K562 (cell line): Measurements from ENCODE around the gene ZNF8. TPM values are rescaled to one million over a fixed set of nuclear protein-coding genes. Genes with fewer than 3 reads are reported as not detected.

Experiments used
- CHCHD3 ChIP-seq: fragments of 250-450 bp; sonication (Bioruptor Pico); IDR thresholded peaks from 2 replicates; pipeline ENCODE4 v2.1.2; 2022; ENCODE audit warnings: mild to moderate bottlenecking
- KAT7 ChIP-seq: sonication (generic); formaldehyde crosslinking; IDR thresholded peaks from 2 replicates; pipeline ENCODE4 v1.8.0; 2022; ENCODE audit warnings: missing genetic modification reagents, mild to moderate bottlenecking, borderline replicate concordance
- NEUROD1 ChIP-seq: fragments of 150-350 bp; IDR thresholded peaks from 2 replicates; pipeline ENCODE4 v1.6.1; 2014; ENCODE audit warnings: borderline replicate concordance, low read length, low read depth; ENCODE audit not compliant: partially characterized antibody
- PCBP2 ChIP-seq: fragments of 200-400 bp; formaldehyde crosslinking; IDR thresholded peaks from 2 replicates; pipeline ENCODE4 v1.6.1; 2018; ENCODE audit warnings: low read length, low read depth, mild to moderate bottlenecking, moderate library complexity; ENCODE audit not compliant: poor library complexity, severe bottlenecking
- SRSF7 ChIP-seq: fragments of 200-400 bp; formaldehyde crosslinking; optimal IDR thresholded peaks from 2 replicates; pipeline ENCODE3; 2017; ENCODE audit warnings: mild to moderate bottlenecking, low read depth, low read length
- SRSF9 ChIP-seq: fragments of 200-400 bp; formaldehyde crosslinking; IDR thresholded peaks from 2 replicates; pipeline ENCODE4 v1.6.1; 2017; ENCODE audit warnings: low read depth, low read length, borderline replicate concordance
- U2AF1 ChIP-seq: fragments of 200-400 bp; formaldehyde crosslinking; optimal IDR thresholded peaks from 2 replicates; pipeline ENCODE3; 2017; ENCODE audit warnings: mild to moderate bottlenecking, low read depth, low read length, moderate library complexity
- ZNF224 ChIP-seq: sonication (generic); formaldehyde crosslinking; IDR thresholded peaks from 2 replicates; pipeline ENCODE4 v1.8.0; 2022; ENCODE audit warnings: mild to moderate bottlenecking, missing genetic modification reagents
- ZNF239 ChIP-seq: fragments of 250-450 bp; sonication (Bioruptor Pico); IDR thresholded peaks from 2 replicates; pipeline ENCODE4 v1.4.0; 2020; ENCODE audit warnings: mild to moderate bottlenecking
- ZNF785 ChIP-seq: fragments of 250-450 bp; sonication (Bioruptor Pico); IDR thresholded peaks from 2 replicates; pipeline ENCODE4 v1.4.0; 2020; ENCODE audit warnings: mild to moderate bottlenecking
- polyA plus RNA-seq, 8 experiments: library from polyadenylated mRNA; depleted of rRNA in 4 of 8; stranded (reverse) in 5 of 8; unstranded in 3 of 8; fragments of >200 nt; fragmentation: Nextera tagmentation in 2 of 8; fragmentation: Illumina TruSeq in 1 of 8; extraction: Ambion mirVana in 2 of 8; extraction: Trizol in 1 of 8; gene quantifications; 2 replicates each; pipeline versions ENCODE4 v1.2.1 to v1.2.3, GENCODE V29; 2011 to 2014; ENCODE audit warnings: inconsistent platforms in 1 of 8, missing spikeins in 1 of 8
- total RNA-seq, 7 experiments: library from RNA; depleted of rRNA in 6 of 7; stranded (reverse); fragments of >200 nt in 6 of 7; fragmentation: Illumina TruSeq in 2 of 7; extraction: Trizol in 2 of 7; gene quantifications; 2 replicates each; pipeline versions ENCODE4 v1.2.1 to v1.2.3, GENCODE V29; 2011 to 2021; ENCODE audit warnings: low replicate concordance in 1 of 7
- TF ChIP-seq, protein P1 (sequence below): fragments of 200-600 bp; sonication (generic); IDR thresholded peaks from one replicate; pipeline ENCODE4 v1.6.1; 2012; ENCODE audit warnings: mild to moderate bottlenecking, low read depth, low read length, inconsistent platforms
- TF ChIP-seq, protein P2 (sequence below): sonication (generic); formaldehyde crosslinking; IDR thresholded peaks from 2 replicates; pipeline ENCODE4 v1.8.0; 2022; ENCODE audit warnings: missing genetic modification reagents, mild to moderate bottlenecking, borderline replicate concordance

The ZNF8 gene
- total and polyA plus RNA-seq, 9 of the 15 experiments (the other 6 are each of a cell fraction or from before 2014, with no cell fraction given), result 0.71 to 7.7 (median 4.7) TPM

DNA sequence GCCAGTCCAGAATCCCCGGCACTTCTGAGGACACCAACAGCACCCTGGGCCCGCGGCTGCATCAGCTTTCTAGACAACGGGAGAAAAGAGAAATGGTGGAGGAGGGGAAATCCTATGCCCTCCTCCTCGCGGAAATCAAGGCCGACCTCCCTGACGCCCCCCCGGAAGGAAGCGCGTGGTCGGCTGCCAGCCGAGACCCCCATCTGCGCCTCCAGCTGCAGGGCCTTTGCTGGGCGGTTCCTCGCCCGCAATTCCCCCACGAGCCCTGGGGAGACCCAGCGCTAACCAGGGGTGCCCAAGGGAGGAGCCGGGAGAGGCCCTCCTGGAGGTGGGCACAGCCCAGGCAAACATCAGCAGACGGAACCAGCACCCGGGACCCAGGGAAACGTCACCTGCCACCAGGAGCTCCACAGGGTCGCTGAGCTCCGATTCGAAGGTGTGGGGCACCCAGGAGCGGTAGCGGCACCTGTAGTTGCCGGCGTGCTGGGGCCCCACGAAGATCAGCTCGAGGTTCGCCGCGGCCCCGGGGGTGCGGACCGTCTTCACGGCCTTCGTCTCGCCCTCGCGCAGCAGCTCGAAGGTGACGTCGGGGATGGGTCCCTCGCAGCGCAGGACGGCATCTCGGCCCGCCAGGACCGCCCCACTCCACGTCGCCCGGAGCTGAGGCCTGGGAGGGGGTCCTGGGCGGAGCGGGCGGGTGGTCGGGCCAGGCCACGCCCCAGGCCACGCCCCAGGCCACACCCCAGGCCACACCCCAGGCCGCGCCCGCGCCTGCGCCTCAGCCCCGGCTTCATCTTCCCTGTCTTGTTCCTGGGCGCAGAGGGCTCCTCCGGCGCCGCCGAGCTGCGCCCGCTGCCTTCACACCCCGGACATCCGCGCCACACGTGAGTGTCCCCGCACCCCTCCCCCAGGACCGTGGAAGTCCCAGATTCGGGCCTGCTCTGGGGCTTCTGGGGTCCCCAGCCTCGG lies 68.5 kb downstream of the ZNF8 start (continued):
- TF ChIP-seq, protein P1, sequence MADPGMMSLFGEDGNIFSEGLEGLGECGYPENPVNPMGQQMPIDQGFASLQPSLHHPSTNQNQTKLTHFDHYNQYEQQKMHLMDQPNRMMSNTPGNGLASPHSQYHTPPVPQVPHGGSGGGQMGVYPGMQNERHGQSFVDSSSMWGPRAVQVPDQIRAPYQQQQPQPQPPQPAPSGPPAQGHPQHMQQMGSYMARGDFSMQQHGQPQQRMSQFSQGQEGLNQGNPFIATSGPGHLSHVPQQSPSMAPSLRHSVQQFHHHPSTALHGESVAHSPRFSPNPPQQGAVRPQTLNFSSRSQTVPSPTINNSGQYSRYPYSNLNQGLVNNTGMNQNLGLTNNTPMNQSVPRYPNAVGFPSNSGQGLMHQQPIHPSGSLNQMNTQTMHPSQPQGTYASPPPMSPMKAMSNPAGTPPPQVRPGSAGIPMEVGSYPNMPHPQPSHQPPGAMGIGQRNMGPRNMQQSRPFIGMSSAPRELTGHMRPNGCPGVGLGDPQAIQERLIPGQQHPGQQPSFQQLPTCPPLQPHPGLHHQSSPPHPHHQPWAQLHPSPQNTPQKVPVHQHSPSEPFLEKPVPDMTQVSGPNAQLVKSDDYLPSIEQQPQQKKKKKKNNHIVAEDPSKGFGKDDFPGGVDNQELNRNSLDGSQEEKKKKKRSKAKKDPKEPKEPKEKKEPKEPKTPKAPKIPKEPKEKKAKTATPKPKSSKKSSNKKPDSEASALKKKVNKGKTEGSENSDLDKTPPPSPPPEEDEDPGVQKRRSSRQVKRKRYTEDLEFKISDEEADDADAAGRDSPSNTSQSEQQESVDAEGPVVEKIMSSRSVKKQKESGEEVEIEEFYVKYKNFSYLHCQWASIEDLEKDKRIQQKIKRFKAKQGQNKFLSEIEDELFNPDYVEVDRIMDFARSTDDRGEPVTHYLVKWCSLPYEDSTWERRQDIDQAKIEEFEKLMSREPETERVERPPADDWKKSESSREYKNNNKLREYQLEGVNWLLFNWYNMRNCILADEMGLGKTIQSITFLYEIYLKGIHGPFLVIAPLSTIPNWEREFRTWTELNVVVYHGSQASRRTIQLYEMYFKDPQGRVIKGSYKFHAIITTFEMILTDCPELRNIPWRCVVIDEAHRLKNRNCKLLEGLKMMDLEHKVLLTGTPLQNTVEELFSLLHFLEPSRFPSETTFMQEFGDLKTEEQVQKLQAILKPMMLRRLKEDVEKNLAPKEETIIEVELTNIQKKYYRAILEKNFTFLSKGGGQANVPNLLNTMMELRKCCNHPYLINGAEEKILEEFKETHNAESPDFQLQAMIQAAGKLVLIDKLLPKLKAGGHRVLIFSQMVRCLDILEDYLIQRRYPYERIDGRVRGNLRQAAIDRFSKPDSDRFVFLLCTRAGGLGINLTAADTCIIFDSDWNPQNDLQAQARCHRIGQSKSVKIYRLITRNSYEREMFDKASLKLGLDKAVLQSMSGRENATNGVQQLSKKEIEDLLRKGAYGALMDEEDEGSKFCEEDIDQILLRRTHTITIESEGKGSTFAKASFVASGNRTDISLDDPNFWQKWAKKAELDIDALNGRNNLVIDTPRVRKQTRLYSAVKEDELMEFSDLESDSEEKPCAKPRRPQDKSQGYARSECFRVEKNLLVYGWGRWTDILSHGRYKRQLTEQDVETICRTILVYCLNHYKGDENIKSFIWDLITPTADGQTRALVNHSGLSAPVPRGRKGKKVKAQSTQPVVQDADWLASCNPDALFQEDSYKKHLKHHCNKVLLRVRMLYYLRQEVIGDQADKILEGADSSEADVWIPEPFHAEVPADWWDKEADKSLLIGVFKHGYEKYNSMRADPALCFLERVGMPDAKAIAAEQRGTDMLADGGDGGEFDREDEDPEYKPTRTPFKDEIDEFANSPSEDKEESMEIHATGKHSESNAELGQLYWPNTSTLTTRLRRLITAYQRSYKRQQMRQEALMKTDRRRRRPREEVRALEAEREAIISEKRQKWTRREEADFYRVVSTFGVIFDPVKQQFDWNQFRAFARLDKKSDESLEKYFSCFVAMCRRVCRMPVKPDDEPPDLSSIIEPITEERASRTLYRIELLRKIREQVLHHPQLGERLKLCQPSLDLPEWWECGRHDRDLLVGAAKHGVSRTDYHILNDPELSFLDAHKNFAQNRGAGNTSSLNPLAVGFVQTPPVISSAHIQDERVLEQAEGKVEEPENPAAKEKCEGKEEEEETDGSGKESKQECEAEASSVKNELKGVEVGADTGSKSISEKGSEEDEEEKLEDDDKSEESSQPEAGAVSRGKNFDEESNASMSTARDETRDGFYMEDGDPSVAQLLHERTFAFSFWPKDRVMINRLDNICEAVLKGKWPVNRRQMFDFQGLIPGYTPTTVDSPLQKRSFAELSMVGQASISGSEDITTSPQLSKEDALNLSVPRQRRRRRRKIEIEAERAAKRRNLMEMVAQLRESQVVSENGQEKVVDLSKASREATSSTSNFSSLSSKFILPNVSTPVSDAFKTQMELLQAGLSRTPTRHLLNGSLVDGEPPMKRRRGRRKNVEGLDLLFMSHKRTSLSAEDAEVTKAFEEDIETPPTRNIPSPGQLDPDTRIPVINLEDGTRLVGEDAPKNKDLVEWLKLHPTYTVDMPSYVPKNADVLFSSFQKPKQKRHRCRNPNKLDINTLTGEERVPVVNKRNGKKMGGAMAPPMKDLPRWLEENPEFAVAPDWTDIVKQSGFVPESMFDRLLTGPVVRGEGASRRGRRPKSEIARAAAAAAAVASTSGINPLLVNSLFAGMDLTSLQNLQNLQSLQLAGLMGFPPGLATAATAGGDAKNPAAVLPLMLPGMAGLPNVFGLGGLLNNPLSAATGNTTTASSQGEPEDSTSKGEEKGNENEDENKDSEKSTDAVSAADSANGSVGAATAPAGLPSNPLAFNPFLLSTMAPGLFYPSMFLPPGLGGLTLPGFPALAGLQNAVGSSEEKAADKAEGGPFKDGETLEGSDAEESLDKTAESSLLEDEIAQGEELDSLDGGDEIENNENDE, result no peak
- TF ChIP-seq ZNF239 (CRISPR knock-in tag) (no peak), KAT7 (CRISPR knock-in tag) (0 out of 2 replicates have a peak, but pooled peaks have one; percentile 60), ZNF224 (CRISPR knock-in tag) (no peak), SRSF9 (no peak), ZNF785 (CRISPR knock-in tag) (no peak), SRSF7 (no peak), PCBP2 (no peak), CHCHD3 (CRISPR knock-in tag) (no peak), U2AF1 (no peak), NEUROD1 (no peak)
- TF ChIP-seq, protein P2, sequence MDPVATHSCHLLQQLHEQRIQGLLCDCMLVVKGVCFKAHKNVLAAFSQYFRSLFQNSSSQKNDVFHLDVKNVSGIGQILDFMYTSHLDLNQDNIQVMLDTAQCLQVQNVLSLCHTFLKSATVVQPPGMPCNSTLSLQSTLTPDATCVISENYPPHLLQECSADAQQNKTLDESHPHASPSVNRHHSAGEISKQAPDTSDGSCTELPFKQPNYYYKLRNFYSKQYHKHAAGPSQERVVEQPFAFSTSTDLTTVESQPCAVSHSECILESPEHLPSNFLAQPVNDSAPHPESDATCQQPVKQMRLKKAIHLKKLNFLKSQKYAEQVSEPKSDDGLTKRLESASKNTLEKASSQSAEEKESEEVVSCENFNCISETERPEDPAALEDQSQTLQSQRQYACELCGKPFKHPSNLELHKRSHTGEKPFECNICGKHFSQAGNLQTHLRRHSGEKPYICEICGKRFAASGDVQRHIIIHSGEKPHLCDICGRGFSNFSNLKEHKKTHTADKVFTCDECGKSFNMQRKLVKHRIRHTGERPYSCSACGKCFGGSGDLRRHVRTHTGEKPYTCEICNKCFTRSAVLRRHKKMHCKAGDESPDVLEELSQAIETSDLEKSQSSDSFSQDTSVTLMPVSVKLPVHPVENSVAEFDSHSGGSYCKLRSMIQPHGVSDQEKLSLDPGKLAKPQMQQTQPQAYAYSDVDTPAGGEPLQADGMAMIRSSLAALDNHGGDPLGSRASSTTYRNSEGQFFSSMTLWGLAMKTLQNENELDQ, result no peak
